ENCODE results near the gene ARHGAP29.

The ARHGAP29 gene

GRCh38 chr1:94279038-94279437 lies 41.7 kb upstream of the ARHGAP29 start:
- Histone ChIP-seq H3K27me3 (ENCODE audit: control insufficient read depth, insufficient read depth, low read length) (no peaks in the 10 kb centered on the region), H3K9me3 (ENCODE audit: control insufficient read depth, insufficient read depth, low read depth, low read length) (no peaks in the 10 kb centered on the region), H3K9ac (ENCODE audit: low read length) (no peak overlapping the region), H3K36me3 (ENCODE audit: control insufficient read depth, insufficient read depth, low read length) (no peaks in the 10 kb centered on the region), H3K4me3 (ENCODE audit: low read depth, low read length) (no peak overlapping the region), H3K27ac (ENCODE audit: low read depth, low read length) (no peak overlapping the region), H3K4me1 (ENCODE audit: control insufficient read depth, insufficient read depth, low read length) (no peaks in the 10 kb centered on the region)

- Histone ChIP-seq H3K27me3 (ENCODE audit: control insufficient read depth, insufficient read depth, low read length) (no peaks in the 10 kb centered on the region), H3K9ac (ENCODE audit: low read length) (no peak overlapping the region), H3K4me3 (ENCODE audit: low read depth, low read length) (no peak overlapping the region), H3K36me3 (ENCODE audit: control insufficient read depth, insufficient read depth, low read length) (no peaks in the 10 kb centered on the region), H3K27ac (ENCODE audit: low read depth, low read length) (no peak overlapping the region), H3K9me3 (ENCODE audit: control insufficient read depth, insufficient read depth, low read depth, low read length) (no peaks in the 10 kb centered on the region), H3K4me1 (ENCODE audit: control insufficient read depth, insufficient read depth, low read length) (no peaks in the 10 kb centered on the region)
These were observed 39.6 kb upstream of the ARHGAP29 start for GRCh38 chr1:94276988-94277434.

DNA sequence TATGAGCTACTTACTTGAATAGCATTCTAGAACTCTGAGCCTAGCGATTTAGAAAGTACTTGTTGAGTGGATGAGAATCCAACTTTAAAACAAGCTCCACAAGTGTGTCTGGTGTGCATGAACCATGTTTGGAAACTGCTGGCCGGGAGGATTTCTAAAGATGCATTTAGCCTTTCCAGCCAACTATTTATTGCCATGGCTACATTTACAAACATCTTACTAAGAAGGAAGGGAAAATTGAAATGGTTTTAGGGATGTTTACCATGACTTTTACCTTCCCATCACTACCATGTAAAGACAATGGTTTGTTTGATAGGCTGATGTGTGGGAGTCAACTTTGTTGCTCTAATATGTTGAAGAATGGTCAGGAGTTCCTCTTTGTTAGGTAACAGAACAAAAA lies 37.7 kb upstream of the ARHGAP29 start:
- Histone ChIP-seq H3K9ac (ENCODE audit: low read length) (no peak overlapping the region), H3K9me3 (ENCODE audit: control insufficient read depth, insufficient read depth, low read depth, low read length) (no peaks in the 10 kb centered on the region), H3K4me1 (ENCODE audit: control insufficient read depth, insufficient read depth, low read length) (no peaks in the 10 kb centered on the region)

DNA sequence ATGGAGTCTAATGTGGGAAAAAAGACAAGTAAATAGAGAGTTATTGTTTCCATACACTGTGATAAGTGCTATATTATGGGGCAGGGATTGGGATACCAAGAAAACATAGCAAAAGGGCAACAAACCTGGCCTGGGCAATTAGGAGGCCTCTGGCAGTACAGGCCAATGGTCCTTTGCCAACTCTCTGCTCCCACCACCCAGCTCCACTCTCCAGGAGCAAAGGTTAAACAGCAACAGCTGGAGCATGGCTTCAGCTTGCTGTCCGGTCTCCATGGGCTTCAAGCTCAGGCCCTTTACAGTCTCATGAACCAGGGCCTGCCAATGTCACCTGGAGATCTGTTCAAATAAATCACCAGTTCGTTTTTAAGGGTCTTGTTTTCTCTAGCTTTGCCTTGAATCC lies 37.2 kb upstream of the ARHGAP29 start:
- Histone ChIP-seq H3K27me3 (ENCODE audit: control insufficient read depth, insufficient read depth, low read length) (no peaks in the 10 kb centered on the region), H3K27ac (ENCODE audit: low read depth, low read length) (no peak overlapping the region), H3K9ac (ENCODE audit: low read length) (no peak overlapping the region), H3K4me1 (ENCODE audit: control insufficient read depth, insufficient read depth, low read length) (no peaks in the 10 kb centered on the region), H3K9me3 (ENCODE audit: control insufficient read depth, insufficient read depth, low read depth, low read length) (no peaks in the 10 kb centered on the region), H3K4me3 (ENCODE audit: low read depth, low read length) (no peak overlapping the region), H3K36me3 (ENCODE audit: control insufficient read depth, insufficient read depth, low read length) (no peaks in the 10 kb centered on the region)

More for the DNA sequence above, 37.7 kb upstream of the ARHGAP29 start:
- Histone ChIP-seq H3K36me3 (ENCODE audit: control insufficient read depth, insufficient read depth, low read length) (no peaks in the 10 kb centered on the region), H3K4me3 (ENCODE audit: low read depth, low read length) (no peak overlapping the region), H3K27ac (ENCODE audit: low read depth, low read length) (no peak overlapping the region), H3K27me3 (ENCODE audit: control insufficient read depth, insufficient read depth, low read length) (no peaks in the 10 kb centered on the region)

GRCh38 chr1:94273111-94273510 lies 35.7 kb upstream of the ARHGAP29 start:
- Histone ChIP-seq H3K4me1 (ENCODE audit: control insufficient read depth, insufficient read depth, low read length) (no peaks in the 10 kb centered on the region), H3K9ac (ENCODE audit: low read length) (no peak overlapping the region), H3K9me3 (ENCODE audit: control insufficient read depth, insufficient read depth, low read depth, low read length) (no peaks in the 10 kb centered on the region), H3K36me3 (ENCODE audit: control insufficient read depth, insufficient read depth, low read length) (no peaks in the 10 kb centered on the region), H3K27ac (ENCODE audit: low read depth, low read length) (no peak overlapping the region), H3K27me3 (ENCODE audit: control insufficient read depth, insufficient read depth, low read length) (no peaks in the 10 kb centered on the region), H3K4me3 (ENCODE audit: low read depth, low read length) (no peak overlapping the region)

DNA sequence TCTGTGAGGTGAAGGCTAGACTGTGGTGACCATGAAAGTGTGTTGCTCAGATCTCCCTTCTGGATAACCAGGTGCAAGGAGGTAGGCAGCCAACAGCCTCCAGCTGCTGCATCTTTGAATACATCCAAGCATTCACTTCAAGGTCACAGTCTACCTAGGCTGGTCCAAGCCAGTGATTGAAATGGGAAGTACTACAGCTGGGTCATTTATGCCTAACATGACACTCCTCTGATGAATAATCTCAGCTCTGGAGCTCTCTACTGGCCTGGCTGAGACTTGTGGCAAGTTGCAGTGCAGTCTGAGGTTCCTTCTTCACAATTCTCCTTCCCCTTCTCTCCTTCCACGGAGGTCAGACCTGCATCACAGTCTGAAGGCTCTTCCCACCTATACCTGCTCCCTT lies 35.0 kb upstream of the ARHGAP29 start:
- Histone ChIP-seq H3K4me1 (ENCODE audit: control insufficient read depth, insufficient read depth, low read length) (no peaks in the 10 kb centered on the region), H3K27me3 (ENCODE audit: control insufficient read depth, insufficient read depth, low read length) (no peaks in the 10 kb centered on the region), H3K9ac (ENCODE audit: low read length) (no peak overlapping the region), H3K27ac (ENCODE audit: low read depth, low read length) (no peak overlapping the region), H3K36me3 (ENCODE audit: control insufficient read depth, insufficient read depth, low read length) (no peaks in the 10 kb centered on the region), H3K9me3 (ENCODE audit: control insufficient read depth, insufficient read depth, low read depth, low read length) (no peaks in the 10 kb centered on the region), H3K4me3 (ENCODE audit: low read depth, low read length) (no peak overlapping the region)

GRCh38 chr1:94271373-94271772 lies 34.0 kb upstream of the ARHGAP29 start:
- Histone ChIP-seq H3K4me3 (ENCODE audit: low read depth, low read length) (no peak overlapping the region), H3K4me1 (ENCODE audit: control insufficient read depth, insufficient read depth, low read length) (no peaks in the 10 kb centered on the region), H3K9me3 (ENCODE audit: control insufficient read depth, insufficient read depth, low read depth, low read length) (no peaks in the 10 kb centered on the region), H3K27ac (ENCODE audit: low read depth, low read length) (no peak overlapping the region), H3K27me3 (ENCODE audit: control insufficient read depth, insufficient read depth, low read length) (no peaks in the 10 kb centered on the region), H3K36me3 (ENCODE audit: control insufficient read depth, insufficient read depth, low read length) (no peaks in the 10 kb centered on the region), H3K9ac (ENCODE audit: low read length) (no peak overlapping the region)

- H3K36me3 ChIP-seq (ENCODE audit: control insufficient read depth, insufficient read depth, low read length) = no peaks in the 10 kb centered on the region
- H3K27ac ChIP-seq (ENCODE audit: low read depth, low read length) = no peak overlapping the region
- H3K4me3 ChIP-seq (ENCODE audit: low read depth, low read length) = no peak overlapping the region
- H3K9me3 ChIP-seq (ENCODE audit: control insufficient read depth, insufficient read depth, low read depth, low read length) = no peaks in the 10 kb centered on the region
- H3K27me3 ChIP-seq (ENCODE audit: control insufficient read depth, insufficient read depth, low read length) = no peaks in the 10 kb centered on the region
- no peaks in the 10 kb centered on the region for H3K4me1 ChIP-seq (ENCODE audit: control insufficient read depth, insufficient read depth, low read length)
- H3K9ac ChIP-seq (ENCODE audit: low read length) = no peak overlapping the region
These were observed 33.4 kb upstream of the ARHGAP29 start for GRCh38 chr1:94270801-94271203.

- H3K36me3 ChIP-seq (ENCODE audit: control insufficient read depth, insufficient read depth, low read length) = no peaks in the 10 kb centered on the region
- H3K9ac ChIP-seq (ENCODE audit: low read length) = no peak overlapping the region
- H3K4me3 ChIP-seq (ENCODE audit: low read depth, low read length) = no peak overlapping the region
- no peaks in the 10 kb centered on the region for H3K4me1 ChIP-seq (ENCODE audit: control insufficient read depth, insufficient read depth, low read length)
- no peaks in the 10 kb centered on the region for H3K27me3 ChIP-seq (ENCODE audit: control insufficient read depth, insufficient read depth, low read length)
- no peak overlapping the region for H3K27ac ChIP-seq (ENCODE audit: low read depth, low read length)
- H3K9me3 ChIP-seq (ENCODE audit: control insufficient read depth, insufficient read depth, low read depth, low read length) = no peaks in the 10 kb centered on the region
These were observed 32.5 kb upstream of the ARHGAP29 start for GRCh38 chr1:94269921-94270320.

- H3K9ac ChIP-seq (ENCODE audit: low read length) = no peak overlapping the region
- H3K27ac ChIP-seq (ENCODE audit: low read depth, low read length) = no peak overlapping the region
- no peaks in the 10 kb centered on the region for H3K36me3 ChIP-seq (ENCODE audit: control insufficient read depth, insufficient read depth, low read length)
- H3K4me3 ChIP-seq (ENCODE audit: low read depth, low read length) = no peak overlapping the region
- H3K9me3 ChIP-seq (ENCODE audit: control insufficient read depth, insufficient read depth, low read depth, low read length) = no peaks in the 10 kb centered on the region
- H3K4me1 ChIP-seq (ENCODE audit: control insufficient read depth, insufficient read depth, low read length) = no peaks in the 10 kb centered on the region
- peaks cover 13% of the 10 kb centered on the region for H3K27me3 ChIP-seq (ENCODE audit: control insufficient read depth, insufficient read depth, low read length)
These were observed 28.5 kb upstream of the ARHGAP29 start for GRCh38 chr1:94265906-94266305.

DNA sequence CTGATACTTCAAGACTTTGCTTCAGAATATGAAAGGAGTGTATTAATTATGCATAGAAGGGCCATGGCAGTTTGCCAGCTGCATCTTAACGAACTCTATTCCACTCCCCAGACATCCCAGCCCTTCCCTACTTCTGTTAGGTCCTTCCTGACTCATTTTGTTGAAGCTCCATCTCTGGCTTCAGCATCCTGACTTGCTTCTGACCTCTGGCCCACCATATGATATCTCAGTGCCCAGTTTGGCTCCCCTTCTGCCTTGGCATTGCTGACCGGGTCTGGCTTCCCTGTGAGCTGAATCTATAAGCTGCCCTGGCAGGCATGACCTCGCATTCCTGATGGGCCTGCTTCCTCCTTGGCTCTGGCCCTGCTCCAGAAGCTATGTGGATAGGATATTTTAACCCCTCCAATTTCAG lies 27.6 kb upstream of the ARHGAP29 start:
- Histone ChIP-seq H3K36me3 (ENCODE audit: control insufficient read depth, insufficient read depth, low read length) (no peaks in the 10 kb centered on the region), H3K9ac (ENCODE audit: low read length) (no peak overlapping the region), H3K27me3 (ENCODE audit: control insufficient read depth, insufficient read depth, low read length) (peaks cover 22% of the 10 kb centered on the region), H3K9me3 (ENCODE audit: control insufficient read depth, insufficient read depth, low read depth, low read length) (no peaks in the 10 kb centered on the region), H3K27ac (ENCODE audit: low read depth, low read length) (no peak overlapping the region), H3K4me1 (ENCODE audit: control insufficient read depth, insufficient read depth, low read length) (peaks cover 6% of the 10 kb centered on the region), H3K4me3 (ENCODE audit: low read depth, low read length) (no peak overlapping the region)
